ENCODE measurements around the gene R3HDM2.
"Not testable (repeated sequence)": the region's sequence is repeated elsewhere in the genome, so short reads cannot be mapped to it uniquely, and the experiment has no call there.

R3HDM2 gene

GRCh38 chr12:57329219-57329618, 101.6 kb downstream of the R3HDM2 start:
- DNase-seq (ENCODE audit: low spot score): no peak

GRCh38 chr12:57325395-57325794, 105.4 kb downstream of the R3HDM2 start:
- no peak for DNase-seq (ENCODE audit: low spot score)

DNA sequence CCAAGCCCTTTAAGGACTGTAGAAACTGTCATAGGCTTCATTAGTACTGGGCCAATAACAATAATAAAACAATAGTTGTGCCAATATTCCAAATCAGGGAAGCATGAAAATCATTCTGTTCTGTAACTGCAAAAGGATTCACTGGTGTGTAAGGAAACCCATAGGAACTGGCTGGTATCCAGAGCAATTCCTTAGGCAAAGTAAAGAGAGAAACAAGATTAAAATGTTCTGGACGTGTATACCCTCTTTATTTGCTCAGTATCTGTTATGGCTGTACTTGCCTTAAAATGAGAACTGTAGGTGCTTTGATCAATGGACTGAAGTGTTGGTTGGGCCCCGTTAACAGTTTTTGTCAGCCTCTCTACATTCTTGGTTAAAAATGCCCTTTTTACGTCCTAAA, 107.4 kb downstream of the R3HDM2 start:
- DNase-seq (ENCODE audit: low spot score): no peak

DNA sequence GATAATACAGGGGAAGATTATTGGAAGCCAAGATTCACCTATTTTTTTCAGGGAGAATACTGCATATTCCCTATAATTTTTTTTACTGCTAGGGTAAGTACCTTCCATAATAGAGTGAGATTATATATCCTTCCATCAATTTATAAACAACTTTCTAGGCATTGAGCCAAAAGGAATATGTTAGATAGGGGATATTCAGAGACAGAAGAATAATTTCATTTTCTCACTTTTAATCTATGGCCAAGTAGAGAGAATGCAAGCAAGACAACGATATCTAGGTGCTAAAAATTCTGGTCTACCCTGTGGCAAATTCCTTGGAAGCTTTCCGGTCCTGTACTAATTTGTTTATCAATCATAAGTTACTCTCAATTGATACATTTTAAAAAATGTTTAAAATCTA, 110.2 kb downstream of the R3HDM2 start:
- no peak for DNase-seq (ENCODE audit: low spot score)

DNA sequence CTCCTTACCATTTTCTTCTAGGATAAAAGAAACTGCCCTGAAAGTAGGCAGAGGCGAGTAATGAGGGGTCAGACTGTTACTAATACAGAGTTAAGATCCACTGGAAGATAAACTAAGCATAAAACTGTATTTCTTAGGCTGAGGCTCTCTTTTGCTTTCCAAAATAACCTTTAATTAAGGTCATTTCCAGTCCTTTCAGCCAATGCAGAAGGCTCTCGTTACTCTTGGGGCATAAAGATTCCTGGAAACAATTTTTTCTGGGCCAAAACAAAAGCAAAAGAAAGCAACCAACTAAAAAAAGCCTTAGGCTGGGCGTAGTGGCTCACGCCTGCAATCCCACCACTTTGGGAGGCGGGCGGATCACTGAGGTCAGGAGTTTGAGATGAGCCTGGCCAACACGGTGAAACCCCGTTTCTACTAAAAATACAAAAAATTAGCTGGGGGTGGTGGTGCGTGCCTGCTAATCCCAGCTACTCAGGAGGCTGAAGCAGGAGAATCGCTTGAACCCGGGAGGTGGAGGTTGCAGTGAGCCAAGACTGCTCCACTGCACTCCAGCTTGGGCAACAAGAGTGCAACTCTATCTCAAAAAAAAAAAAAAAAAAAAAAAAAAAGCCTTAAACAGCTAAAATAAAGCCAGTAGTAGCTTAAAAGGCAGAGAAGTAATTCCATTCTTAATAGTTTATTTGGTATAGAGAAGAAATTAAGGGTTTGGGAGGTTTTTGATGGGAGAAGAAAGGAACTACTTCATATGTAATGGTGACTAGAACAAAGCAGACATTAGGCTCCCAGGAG, 111.0 kb downstream of the R3HDM2 start:
- no peak for DNase-seq (ENCODE audit: low spot score)

DNA sequence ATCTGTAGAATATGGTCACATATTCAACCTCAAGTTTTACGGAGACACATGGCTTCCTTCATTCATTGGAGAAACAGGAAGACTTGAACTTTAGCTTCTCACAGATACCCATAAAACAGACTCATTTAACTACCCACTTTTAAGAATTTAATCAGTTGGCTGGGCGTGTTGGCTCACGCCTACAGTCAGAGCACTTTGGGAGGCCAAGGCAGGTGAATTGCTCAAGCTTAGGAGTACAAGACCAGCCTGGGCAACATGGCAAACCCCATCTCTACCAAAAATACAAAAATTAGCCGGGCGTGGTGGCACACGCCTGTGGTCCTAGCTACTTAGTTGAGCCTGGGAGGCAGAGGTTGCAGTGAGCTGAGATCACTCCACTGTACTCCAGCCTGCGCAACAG, 115.2 kb downstream of the R3HDM2 start:
- DNase-seq (ENCODE audit: low spot score): no peak

- DNase-seq (ENCODE audit: low spot score): not testable (repeated sequence)
These were observed 118.6 kb downstream of the R3HDM2 start for GRCh38 chr12:57312287-57312686.

DNA sequence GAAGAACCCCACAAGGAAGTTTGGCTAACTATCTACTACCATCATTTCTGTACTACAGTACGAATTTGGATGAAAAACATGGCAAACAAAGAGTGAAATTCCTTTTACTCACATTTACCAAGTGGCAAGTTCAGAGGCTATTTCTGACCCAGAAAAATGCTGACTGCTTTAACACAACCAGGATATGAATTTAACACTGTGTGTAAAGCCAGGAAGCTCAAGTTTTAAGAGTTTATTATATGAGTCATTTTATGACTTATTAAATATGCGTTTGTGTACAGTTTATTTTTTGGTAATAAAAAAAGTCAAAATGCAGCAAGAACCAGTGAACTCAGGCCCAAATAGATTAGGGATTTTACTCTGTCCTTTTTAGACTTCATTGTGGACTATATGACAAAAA, 121.4 kb downstream of the R3HDM2 start:
- DNase-seq (ENCODE audit: low spot score): peak; percentile 64

DNA sequence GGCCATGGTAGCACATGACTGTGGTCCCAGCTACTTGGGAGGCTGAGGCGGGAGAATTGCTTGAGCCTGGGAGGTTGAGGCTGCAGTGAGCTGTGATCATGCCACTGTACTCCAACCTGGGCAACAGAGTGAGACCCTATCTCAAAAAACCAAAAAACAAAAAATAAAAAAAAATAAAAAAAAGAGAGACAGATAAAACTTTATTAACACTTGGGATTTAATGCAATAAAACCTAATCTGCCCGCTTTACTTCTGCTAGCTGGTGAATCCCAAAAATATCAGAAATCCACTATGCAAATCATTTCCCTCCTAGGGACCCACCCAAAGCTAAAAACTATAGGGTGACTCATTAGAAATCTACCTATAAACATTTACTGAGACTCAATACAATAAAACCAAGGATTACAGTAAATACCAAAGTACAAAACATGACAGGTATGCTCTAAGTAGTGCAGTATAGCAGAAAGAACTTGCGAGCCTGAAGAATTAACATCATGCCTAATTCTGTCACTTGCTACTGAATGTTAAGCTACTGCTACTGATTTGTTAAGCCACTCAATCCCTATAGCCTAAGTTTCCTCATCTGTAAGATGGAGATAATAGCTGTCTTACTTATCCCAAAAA, 129.8 kb downstream of the R3HDM2 start:
- no peak for DNase-seq (ENCODE audit: low spot score)

DNA sequence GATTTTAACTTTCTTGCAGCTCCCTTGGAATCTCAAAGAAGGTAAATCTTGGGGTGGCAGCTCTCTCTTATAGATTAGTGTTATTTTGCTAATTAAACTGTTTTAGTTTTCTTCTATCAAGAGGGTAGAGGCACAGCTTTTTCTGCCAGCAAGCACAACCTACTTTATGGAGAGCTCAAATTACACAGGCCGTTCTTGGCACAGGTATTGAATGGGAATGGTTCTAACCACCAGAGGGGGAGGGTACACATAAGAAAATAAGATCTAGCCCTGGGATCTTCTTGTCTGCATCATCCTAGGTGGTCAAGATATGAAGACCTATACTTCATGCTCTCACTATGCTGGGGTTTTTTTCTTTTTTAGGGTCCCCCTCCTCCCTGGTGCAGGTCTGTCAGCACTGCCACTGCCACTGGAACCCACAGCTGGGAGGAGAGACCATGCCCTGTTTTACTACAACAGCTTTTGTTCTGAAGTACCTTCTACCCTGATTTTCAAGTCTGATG, 131.3 kb downstream of the R3HDM2 start:
- DNase-seq (ENCODE audit: low spot score): no peak

GRCh38 chr12:57296291-57296690, 134.6 kb downstream of the R3HDM2 start:
- no peak for DNase-seq (ENCODE audit: low spot score)

DNA sequence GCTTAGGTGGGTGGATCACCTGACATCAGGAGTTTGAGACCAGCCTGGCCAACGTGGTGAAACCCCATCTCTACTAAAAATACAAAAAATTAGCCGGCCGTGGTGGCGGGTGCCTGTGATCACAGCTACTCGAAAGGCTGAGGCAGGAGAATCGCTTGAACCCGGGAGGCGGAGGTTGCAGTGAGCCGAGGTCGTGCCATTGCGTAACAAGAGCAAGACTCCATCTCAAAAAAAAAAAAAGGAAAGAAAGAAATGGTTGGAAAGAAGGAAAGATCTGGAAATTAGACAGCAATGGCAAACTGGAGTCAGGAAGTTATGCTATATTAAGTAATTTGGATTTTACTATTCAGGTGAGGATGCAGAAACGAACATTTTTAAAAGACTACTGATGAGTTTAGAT, 148.8 kb downstream of the R3HDM2 start:
- DNase-seq (ENCODE audit: low spot score): not testable (repeated sequence)

DNA sequence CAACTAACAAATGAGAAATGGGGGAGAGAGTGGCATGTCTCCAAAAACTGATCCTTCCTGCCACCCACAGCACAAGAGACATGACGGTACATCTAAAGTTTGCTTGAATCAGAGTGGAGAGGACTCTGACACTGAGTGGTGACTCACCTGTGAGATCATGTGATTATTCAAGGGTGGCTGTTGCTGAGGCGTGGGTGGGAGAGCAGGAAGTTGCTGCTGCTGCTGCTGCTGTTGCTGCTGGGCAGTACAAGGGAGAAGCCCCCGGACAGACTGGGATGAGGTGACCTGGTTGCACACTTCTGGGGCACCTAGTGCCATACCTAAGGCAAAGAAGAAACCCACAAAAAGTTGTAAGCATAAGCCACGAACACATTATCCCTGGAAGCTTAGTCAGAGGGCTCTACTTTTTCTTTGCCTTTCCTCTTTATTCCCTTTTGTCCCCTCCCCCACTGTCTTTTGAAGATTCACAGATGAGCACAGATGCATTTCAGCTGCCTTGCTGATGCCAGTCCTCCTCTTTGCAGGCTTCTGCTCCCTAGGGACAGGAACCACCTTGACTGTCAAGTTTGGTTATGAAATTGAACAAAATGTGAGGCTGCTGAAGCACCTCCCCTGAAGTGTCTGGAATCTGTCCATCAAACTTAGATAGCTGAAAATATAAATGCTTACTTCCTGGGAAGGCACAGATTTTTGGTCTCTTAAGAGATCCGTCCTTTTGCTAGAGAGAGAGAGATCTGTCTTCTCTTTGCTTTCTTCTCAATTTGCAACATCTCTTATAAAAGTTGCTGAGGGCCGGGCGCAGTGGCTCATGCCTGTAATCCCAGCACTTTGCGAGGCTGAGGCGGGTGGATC, 150.4 kb downstream of the R3HDM2 start:
- DNase-seq (ENCODE audit: low spot score): peak; percentile 84

GRCh38 chr12:57278465-57279381, 152.1 kb downstream of the R3HDM2 start:
- no peak for DNase-seq (ENCODE audit: low spot score)

- peak; percentile 49 for DNase-seq (ENCODE audit: low spot score)
These were observed 153.8 kb downstream of the R3HDM2 start for GRCh38 chr12:57276935-57277563.

GRCh38 chr12:57276233-57276632, 154.6 kb downstream of the R3HDM2 start:
- DNase-seq (ENCODE audit: low spot score): not testable (repeated sequence)

GRCh38 chr12:57273516-57273915, 157.3 kb downstream of the R3HDM2 start:
- DNase-seq (ENCODE audit: low spot score): no peak

DNA sequence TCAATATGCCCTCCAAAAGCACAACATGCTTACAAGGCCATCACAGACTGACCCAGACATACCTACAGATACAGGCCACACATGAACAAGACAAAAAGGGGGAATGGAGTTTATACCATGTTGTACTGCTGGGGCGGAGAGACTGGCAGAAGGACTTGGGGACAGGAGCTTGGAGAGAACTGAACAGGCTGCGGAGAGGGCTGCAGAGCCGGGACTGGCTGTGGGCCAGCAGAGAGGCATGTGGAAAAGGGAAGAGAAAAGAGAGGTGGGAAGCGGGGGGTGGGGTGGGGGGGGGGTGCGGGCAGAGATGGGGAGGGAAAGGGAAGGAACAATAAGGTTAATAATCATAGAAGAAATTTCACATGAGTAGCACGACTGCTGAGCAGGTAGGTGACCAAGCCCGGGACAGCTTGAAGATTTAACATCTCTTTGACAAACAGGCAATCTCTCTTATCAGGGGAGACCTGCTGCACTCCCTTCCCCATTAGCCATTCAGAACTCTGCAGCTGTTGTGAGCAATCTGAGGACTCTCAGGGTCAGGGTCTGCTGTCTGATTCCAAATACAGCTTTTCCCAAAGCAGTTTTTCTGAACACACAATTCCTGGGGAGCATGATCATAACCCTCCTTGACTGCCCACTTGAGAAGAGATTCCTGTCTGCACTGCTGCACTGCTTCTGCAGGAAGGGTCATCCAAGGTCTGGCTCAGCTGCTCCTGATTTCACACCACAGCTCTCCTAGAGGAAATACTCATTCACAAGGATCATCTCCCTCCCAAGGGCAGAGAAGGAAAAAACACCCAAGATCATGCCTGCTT, 158.3 kb downstream of the R3HDM2 start:
- DNase-seq (ENCODE audit: low spot score): peak; percentile 45

DNA sequence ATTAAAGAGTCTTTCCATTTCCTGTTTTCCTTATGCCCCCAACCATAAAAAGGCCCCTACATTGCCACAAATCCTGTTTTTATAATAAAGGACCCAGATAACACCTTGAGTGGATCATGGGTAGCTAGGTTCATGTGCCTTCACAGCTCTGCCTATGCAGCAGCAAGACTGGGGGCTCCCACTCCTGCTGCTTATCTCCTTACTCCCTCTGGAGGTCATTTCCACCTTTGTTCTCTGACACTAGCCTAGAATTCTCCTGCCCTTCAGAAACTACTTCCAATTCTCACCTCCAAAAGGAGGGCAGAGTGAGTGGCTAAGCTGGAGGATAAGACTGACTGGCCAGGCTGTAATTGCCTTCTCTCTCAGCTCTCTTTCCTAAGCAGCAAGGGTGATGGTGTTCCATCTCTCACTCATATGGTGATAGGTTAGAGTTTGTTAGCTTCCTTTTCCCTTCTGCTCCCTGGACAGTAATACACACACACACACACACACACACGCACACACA, 159.8 kb downstream of the R3HDM2 start:
- no peak for DNase-seq (ENCODE audit: low spot score)

- no peak for DNase-seq (ENCODE audit: low spot score)
These were observed 162.6 kb downstream of the R3HDM2 start for GRCh38 chr12:57268264-57268663.
